GM23338 (cell line): Measurements from ENCODE around the gene MESP2. TPM values are rescaled to one million over a fixed set of nuclear protein-coding genes. Genes with fewer than 3 reads are reported as not detected.

Experiments
- ATAC-seq: fragments of 200-7000 bp; cut with Tn5 transposase; 3 replicates; pipeline ENCODE4 v1.9.1; 2020
- DNase-seq: peaks from one replicate; pipeline ENCODE4 v3.0.0-alpha.2; 2015; ENCODE audit warnings: low spot score
- H2AFZ ChIP-seq: fragments of 200-600 bp; sonication (generic); 2 replicates; pipeline ENCODE4 v1.8.0; 2016; ENCODE audit warnings: antibody characterized with exemption, mild to moderate bottlenecking, moderate library complexity
- H3F3A ChIP-seq: fragments of 200-600 bp; sonication (generic); replicated peaks from 2 replicates; pipeline ENCODE4 v1.8.0; 2017; ENCODE audit warnings: antibody characterized with exemption, mixed run types, low read depth
- H3K27ac ChIP-seq: fragments of 200-600 bp; sonication (generic); 2 replicates; pipeline ENCODE4 v1.6.1; 2016; ENCODE audit warnings: low read depth
- H3K27me3 ChIP-seq: fragments of 200-600 bp; sonication (generic); 2 replicates; pipeline ENCODE4 v1.8.0; 2016; ENCODE audit warnings: mild to moderate bottlenecking, mixed run types, moderate library complexity; ENCODE audit not compliant: insufficient read depth
- H3K36me3 ChIP-seq: fragments of 200-600 bp; sonication (generic); 2 replicates; pipeline ENCODE4 v1.8.0; 2016; ENCODE audit warnings: mild to moderate bottlenecking; ENCODE audit not compliant: insufficient read depth
- H3K4me1 ChIP-seq: fragments of 200-600 bp; sonication (generic); 2 replicates; pipeline ENCODE4 v1.8.0; 2016; ENCODE audit warnings: mild to moderate bottlenecking, moderate library complexity; ENCODE audit not compliant: insufficient read depth
- H3K4me2 ChIP-seq: fragments of 200-600 bp; sonication (generic); 2 replicates; pipeline ENCODE4 v1.7.1; 2017; ENCODE audit warnings: mixed run types
- H3K4me3 ChIP-seq: fragments of 200-600 bp; sonication (generic); 2 replicates; pipeline ENCODE4 v1.6.1; 2016; ENCODE audit warnings: mixed run types
- H3K79me2 ChIP-seq: fragments of 200-600 bp; sonication (generic); replicated peaks from 2 replicates; pipeline ENCODE4 v1.8.0; 2017; ENCODE audit warnings: mild to moderate bottlenecking; ENCODE audit not compliant: insufficient read depth
- H3K9me2 ChIP-seq: fragments of 200-600 bp; sonication (generic); 2 replicates; pipeline ENCODE4 v1.8.0; 2017; ENCODE audit not compliant: insufficient read depth
- H4K20me1 ChIP-seq: fragments of 200-600 bp; sonication (generic); replicated peaks from 2 replicates; pipeline ENCODE4 v1.8.0; 2017; ENCODE audit warnings: mild to moderate bottlenecking; ENCODE audit not compliant: insufficient read depth
- H3K27ac Mint-ChIP-seq: 2 replicates; pipeline ENCODE4 v1.8.0; 2020; ENCODE audit warnings: inconsistent platforms, mild to moderate bottlenecking, moderate library complexity, mixed read lengths
- H3K27me3 Mint-ChIP-seq: 3 replicates; pipeline ENCODE4 v1.8.0; 2022; ENCODE audit warnings: low read depth, mild to moderate bottlenecking, moderate library complexity, mixed read lengths, inconsistent platforms; ENCODE audit not compliant: insufficient read depth, poor library complexity
- H3K36me3 Mint-ChIP-seq: 3 replicates; pipeline ENCODE4 v1.8.0; 2021; ENCODE audit warnings: low read depth, mild to moderate bottlenecking, inconsistent platforms, moderate library complexity, mixed read lengths
- H3K4me1 Mint-ChIP-seq: 3 replicates; pipeline ENCODE4 v1.8.0; 2020; ENCODE audit warnings: mild to moderate bottlenecking, inconsistent platforms, mixed read lengths
- H3K4me3 Mint-ChIP-seq: 3 replicates; pipeline ENCODE4 v1.8.0; 2021; ENCODE audit warnings: moderate library complexity, mild to moderate bottlenecking, inconsistent platforms, mixed read lengths
- H3K9me3 Mint-ChIP-seq: 3 replicates; pipeline ENCODE4 v1.8.0; 2020; ENCODE audit warnings: moderate library complexity, mild to moderate bottlenecking, inconsistent platforms, mixed read lengths
- CREB1 ChIP-seq: fragments of 250-450 bp; sonication (Bioruptor Pico); IDR thresholded peaks from 2 replicates; pipeline ENCODE4 v1.5.0; 2020; ENCODE audit warnings: low read depth, mild to moderate bottlenecking, moderate library complexity
- EZH2 ChIP-seq: fragments of 200-600 bp; sonication (generic); IDR thresholded peaks from one replicate; pipeline ENCODE4 v1.8.0; 2017; ENCODE audit warnings: antibody characterized with exemption, mild to moderate bottlenecking, low read depth; ENCODE audit not compliant: unreplicated experiment
- EZH2phosphoT487 ChIP-seq: fragments of 200-600 bp; sonication (generic); IDR thresholded peaks from one replicate; pipeline ENCODE4 v1.8.1; 2018; ENCODE audit warnings: antibody characterized with exemption; ENCODE audit not compliant: unreplicated experiment
- JUNB ChIP-seq: IDR thresholded peaks from one replicate; pipeline ENCODE4 v1.6.1; 2016; ENCODE audit warnings: antibody characterized with exemption; ENCODE audit not compliant: unreplicated experiment
- NANOG ChIP-seq: IDR thresholded peaks from 2 replicates; pipeline ENCODE4 v1.6.1; 2016; ENCODE audit warnings: antibody characterized with exemption, borderline replicate concordance
- POLR2AphosphoS5 ChIP-seq: IDR thresholded peaks from 2 replicates; pipeline ENCODE4 v1.6.1; 2016; ENCODE audit warnings: antibody characterized with exemption, low read depth
- STAT1 ChIP-seq: IDR thresholded peaks from one replicate; pipeline ENCODE4 v1.6.1; 2016; ENCODE audit warnings: antibody characterized with exemption; ENCODE audit not compliant: unreplicated experiment
- ZNF114 ChIP-seq: fragments of 250-450 bp; sonication (Bioruptor Pico); IDR thresholded peaks from 2 replicates; pipeline ENCODE4 v1.5.0; 2020; ENCODE audit warnings: mild to moderate bottlenecking, moderate library complexity
- ZNF331 ChIP-seq: fragments of 250-450 bp; sonication (Bioruptor Pico); IDR thresholded peaks from 2 replicates; pipeline ENCODE4 v1.5.0; 2020; ENCODE audit warnings: low read depth, mild to moderate bottlenecking, moderate library complexity
- polyA plus RNA-seq: library from polyadenylated mRNA; unstranded; fragments of >200 nt; fragmentation: Nextera tagmentation; extraction: Ambion mirVana; gene quantifications from 2 replicates; pipeline ENCODE4 v1.2.1, GENCODE V29; 2016
- total RNA-seq: library from RNA; depleted of rRNA; stranded (reverse); fragments of >200 nt; shearing (Covaris generic); gene quantifications from 2 replicates; pipeline ENCODE4 v1.2.3, GENCODE V29; 2014
- TF ChIP-seq, protein P1 (sequence below): IDR thresholded peaks from 2 replicates; pipeline ENCODE4 v1.6.1; 2016; ENCODE audit warnings: antibody characterized with exemption
- TF ChIP-seq, protein P2 (sequence below): IDR thresholded peaks from one replicate; pipeline ENCODE4 v1.6.1; 2018; ENCODE audit warnings: antibody characterized with exemption; ENCODE audit not compliant: unreplicated experiment
- TF ChIP-seq, protein P3 (sequence below), 2 experiments: fragments of 200-600 bp in 1 of 2; sonication (generic) in 1 of 2; conservative IDR thresholded peaks; 2 replicates each; pipeline versions ENCODE4 v1.5.1 to v1.6.1; 2016 to 2017; ENCODE audit warnings: antibody characterized with exemption in 2 of 2, low read depth in 2 of 2, mild to moderate bottlenecking in 2 of 2, moderate library complexity in 1 of 2
- TF ChIP-seq, protein P4 (sequence below): fragments of 250-450 bp; sonication (Bioruptor Pico); IDR thresholded peaks from 2 replicates; pipeline ENCODE4 v1.5.0; 2020; ENCODE audit warnings: mild to moderate bottlenecking, moderate library complexity

The MESP2 gene
- total and polyA plus RNA-seq, 2 experiments from 2014 or later = 0.24 to 1.3 TPM

DNA sequence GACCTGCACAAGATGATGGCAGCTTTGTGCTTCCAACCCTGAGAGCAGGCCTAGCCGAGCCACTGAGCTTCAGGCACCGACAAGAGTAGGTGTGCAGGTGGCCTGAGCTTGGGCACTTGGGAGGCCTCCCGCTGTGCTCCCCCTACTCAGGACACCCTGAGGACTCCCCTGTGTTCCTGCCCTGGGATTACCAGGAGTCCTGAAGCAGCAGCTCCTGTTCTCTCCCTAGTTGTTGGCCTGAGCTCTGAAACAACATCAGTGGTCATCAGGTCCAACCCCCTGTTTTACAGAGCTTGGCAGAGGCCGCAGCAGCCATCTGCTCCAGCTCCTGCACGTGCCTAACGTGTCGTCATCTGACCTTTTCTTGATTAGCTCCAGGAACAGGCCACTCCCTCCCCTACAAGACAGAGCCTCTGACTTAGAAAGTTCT lies 8.0 kb upstream of the MESP2 start:
- H3K36me3 ChIP-seq = no peaks in the 10 kb centered on the region
- no peaks in the 10 kb centered on the region for H3K4me1 ChIP-seq
- no peak overlapping the region for H2AFZ ChIP-seq
- no peaks in the 10 kb centered on the region for H3K9me2 ChIP-seq
- H3K9me3 Mint-ChIP-seq = no peaks in the 10 kb centered on the region
- TF ChIP-seq ZNF114 (CRISPR knock-in tag) (no peak), CREB1 (no peak), EZH2phosphoT487 (no peak), POLR2AphosphoS5 (no peak), JUNB (no peak), NANOG (no peak), EZH2 (no peak), STAT1 (no peak), ZNF331 (CRISPR knock-in tag) (no peak)
- TF ChIP-seq, protein P1, sequence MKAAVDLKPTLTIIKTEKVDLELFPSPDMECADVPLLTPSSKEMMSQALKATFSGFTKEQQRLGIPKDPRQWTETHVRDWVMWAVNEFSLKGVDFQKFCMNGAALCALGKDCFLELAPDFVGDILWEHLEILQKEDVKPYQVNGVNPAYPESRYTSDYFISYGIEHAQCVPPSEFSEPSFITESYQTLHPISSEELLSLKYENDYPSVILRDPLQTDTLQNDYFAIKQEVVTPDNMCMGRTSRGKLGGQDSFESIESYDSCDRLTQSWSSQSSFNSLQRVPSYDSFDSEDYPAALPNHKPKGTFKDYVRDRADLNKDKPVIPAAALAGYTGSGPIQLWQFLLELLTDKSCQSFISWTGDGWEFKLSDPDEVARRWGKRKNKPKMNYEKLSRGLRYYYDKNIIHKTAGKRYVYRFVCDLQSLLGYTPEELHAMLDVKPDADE = no peak
- TF ChIP-seq, protein P2, sequence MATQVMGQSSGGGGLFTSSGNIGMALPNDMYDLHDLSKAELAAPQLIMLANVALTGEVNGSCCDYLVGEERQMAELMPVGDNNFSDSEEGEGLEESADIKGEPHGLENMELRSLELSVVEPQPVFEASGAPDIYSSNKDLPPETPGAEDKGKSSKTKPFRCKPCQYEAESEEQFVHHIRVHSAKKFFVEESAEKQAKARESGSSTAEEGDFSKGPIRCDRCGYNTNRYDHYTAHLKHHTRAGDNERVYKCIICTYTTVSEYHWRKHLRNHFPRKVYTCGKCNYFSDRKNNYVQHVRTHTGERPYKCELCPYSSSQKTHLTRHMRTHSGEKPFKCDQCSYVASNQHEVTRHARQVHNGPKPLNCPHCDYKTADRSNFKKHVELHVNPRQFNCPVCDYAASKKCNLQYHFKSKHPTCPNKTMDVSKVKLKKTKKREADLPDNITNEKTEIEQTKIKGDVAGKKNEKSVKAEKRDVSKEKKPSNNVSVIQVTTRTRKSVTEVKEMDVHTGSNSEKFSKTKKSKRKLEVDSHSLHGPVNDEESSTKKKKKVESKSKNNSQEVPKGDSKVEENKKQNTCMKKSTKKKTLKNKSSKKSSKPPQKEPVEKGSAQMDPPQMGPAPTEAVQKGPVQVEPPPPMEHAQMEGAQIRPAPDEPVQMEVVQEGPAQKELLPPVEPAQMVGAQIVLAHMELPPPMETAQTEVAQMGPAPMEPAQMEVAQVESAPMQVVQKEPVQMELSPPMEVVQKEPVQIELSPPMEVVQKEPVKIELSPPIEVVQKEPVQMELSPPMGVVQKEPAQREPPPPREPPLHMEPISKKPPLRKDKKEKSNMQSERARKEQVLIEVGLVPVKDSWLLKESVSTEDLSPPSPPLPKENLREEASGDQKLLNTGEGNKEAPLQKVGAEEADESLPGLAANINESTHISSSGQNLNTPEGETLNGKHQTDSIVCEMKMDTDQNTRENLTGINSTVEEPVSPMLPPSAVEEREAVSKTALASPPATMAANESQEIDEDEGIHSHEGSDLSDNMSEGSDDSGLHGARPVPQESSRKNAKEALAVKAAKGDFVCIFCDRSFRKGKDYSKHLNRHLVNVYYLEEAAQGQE = no peak
- TF ChIP-seq, protein P3, sequence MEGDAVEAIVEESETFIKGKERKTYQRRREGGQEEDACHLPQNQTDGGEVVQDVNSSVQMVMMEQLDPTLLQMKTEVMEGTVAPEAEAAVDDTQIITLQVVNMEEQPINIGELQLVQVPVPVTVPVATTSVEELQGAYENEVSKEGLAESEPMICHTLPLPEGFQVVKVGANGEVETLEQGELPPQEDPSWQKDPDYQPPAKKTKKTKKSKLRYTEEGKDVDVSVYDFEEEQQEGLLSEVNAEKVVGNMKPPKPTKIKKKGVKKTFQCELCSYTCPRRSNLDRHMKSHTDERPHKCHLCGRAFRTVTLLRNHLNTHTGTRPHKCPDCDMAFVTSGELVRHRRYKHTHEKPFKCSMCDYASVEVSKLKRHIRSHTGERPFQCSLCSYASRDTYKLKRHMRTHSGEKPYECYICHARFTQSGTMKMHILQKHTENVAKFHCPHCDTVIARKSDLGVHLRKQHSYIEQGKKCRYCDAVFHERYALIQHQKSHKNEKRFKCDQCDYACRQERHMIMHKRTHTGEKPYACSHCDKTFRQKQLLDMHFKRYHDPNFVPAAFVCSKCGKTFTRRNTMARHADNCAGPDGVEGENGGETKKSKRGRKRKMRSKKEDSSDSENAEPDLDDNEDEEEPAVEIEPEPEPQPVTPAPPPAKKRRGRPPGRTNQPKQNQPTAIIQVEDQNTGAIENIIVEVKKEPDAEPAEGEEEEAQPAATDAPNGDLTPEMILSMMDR (conservative IDR thresholded peaks at IDR 0.05; ENCODE audit: low read depth in 2 of 2) = no peak
- TF ChIP-seq, protein P4, sequence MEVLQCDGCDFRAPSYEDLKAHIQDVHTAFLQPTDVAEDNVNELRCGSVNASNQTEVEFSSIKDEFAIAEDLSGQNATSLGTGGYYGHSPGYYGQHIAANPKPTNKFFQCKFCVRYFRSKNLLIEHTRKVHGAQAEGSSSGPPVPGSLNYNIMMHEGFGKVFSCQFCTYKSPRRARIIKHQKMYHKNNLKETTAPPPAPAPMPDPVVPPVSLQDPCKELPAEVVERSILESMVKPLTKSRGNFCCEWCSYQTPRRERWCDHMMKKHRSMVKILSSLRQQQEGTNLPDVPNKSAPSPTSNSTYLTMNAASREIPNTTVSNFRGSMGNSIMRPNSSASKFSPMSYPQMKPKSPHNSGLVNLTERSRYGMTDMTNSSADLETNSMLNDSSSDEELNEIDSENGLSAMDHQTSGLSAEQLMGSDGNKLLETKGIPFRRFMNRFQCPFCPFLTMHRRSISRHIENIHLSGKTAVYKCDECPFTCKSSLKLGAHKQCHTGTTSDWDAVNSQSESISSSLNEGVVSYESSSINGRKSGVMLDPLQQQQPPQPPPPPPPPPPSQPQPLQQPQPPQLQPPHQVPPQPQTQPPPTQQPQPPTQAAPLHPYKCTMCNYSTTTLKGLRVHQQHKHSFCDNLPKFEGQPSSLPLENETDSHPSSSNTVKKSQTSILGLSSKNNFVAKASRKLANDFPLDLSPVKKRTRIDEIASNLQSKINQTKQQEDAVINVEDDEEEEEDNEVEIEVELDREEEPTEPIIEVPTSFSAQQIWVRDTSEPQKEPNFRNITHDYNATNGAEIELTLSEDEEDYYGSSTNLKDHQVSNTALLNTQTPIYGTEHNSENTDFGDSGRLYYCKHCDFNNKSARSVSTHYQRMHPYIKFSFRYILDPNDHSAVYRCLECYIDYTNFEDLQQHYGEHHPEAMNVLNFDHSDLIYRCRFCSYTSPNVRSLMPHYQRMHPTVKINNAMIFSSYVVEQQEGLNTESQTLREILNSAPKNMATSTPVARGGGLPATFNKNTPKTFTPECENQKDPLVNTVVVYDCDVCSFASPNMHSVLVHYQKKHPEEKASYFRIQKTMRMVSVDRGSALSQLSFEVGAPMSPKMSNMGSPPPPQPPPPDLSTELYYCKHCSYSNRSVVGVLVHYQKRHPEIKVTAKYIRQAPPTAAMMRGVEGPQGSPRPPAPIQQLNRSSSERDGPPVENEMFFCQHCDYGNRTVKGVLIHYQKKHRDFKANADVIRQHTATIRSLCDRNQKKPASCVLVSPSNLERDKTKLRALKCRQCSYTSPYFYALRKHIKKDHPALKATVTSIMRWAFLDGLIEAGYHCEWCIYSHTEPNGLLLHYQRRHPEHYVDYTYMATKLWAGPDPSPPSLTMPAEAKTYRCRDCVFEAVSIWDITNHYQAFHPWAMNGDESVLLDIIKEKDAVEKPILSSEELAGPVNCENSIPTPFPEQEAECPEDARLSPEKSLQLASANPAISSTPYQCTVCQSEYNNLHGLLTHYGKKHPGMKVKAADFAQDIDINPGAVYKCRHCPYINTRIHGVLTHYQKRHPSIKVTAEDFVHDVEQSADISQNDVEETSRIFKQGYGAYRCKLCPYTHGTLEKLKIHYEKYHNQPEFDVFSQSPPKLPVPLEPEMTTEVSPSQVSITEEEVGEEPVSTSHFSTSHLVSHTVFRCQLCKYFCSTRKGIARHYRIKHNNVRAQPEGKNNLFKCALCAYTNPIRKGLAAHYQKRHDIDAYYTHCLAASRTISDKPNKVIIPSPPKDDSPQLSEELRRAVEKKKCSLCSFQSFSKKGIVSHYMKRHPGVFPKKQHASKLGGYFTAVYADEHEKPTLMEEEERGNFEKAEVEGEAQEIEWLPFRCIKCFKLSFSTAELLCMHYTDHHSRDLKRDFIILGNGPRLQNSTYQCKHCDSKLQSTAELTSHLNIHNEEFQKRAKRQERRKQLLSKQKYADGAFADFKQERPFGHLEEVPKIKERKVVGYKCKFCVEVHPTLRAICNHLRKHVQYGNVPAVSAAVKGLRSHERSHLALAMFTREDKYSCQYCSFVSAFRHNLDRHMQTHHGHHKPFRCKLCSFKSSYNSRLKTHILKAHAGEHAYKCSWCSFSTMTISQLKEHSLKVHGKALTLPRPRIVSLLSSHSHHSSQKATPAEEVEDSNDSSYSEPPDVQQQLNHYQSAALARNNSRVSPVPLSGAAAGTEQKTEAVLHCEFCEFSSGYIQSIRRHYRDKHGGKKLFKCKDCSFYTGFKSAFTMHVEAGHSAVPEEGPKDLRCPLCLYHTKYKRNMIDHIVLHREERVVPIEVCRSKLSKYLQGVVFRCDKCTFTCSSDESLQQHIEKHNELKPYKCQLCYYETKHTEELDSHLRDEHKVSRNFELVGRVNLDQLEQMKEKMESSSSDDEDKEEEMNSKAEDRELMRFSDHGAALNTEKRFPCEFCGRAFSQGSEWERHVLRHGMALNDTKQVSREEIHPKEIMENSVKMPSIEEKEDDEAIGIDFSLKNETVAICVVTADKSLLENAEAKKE (CRISPR knock-in tag) = no peak
- H3K27me3 Mint-ChIP-seq = peaks cover 2% of the 10 kb centered on the region
- no peak overlapping the region for H3K4me3 Mint-ChIP-seq
- no peaks in the 10 kb centered on the region for H4K20me1 ChIP-seq
- no peak overlapping the region for H3K27ac Mint-ChIP-seq
- no peaks in the 10 kb centered on the region for H3K27me3 ChIP-seq
- H3F3A ChIP-seq = no peaks in the 10 kb centered on the region
- ATAC-seq = no peak
- no peaks in the 10 kb centered on the region for H3K36me3 Mint-ChIP-seq
- DNase-seq = no peak
- H3K4me3 ChIP-seq = no peak overlapping the region
- H3K27ac ChIP-seq = no peak overlapping the region
- no peak overlapping the region for H3K4me2 ChIP-seq
- no peaks in the 10 kb centered on the region; the same call in 2 of the 3 replicates for H3K4me1 Mint-ChIP-seq
- H3K79me2 ChIP-seq = no peaks in the 10 kb centered on the region
